H1 (cell line): Measurements from ENCODE around the gene ETF1. TPM values are rescaled to one million over a fixed set of nuclear protein-coding genes. Genes with fewer than 3 reads are reported as not detected.

Experiments used
- CTCF ChIA-PET: fragments of 300-600 bp; sonication (Branson Sonifier 250); formaldehyde crosslinking; loops from one replicate; lab custom pipeline; 2021; ENCODE audit not compliant: partially characterized antibody; lab: Charles Lee
- POLR2A ChIA-PET: fragments of 300-600 bp; sonication (Branson Sonifier 250); formaldehyde crosslinking; loops from one replicate; lab custom pipeline; 2021; ENCODE audit warnings: inconsistent platforms; ENCODE audit not compliant: partially characterized antibody; lab: Charles Lee
- DNase-seq, 2 experiments: peaks; one replicate each; pipeline versions ENCODE4 v3.0.0 to v3.0.0-alpha.2; 2010 to 2022; ENCODE audit warnings: low spot score in 2 of 2, low read depth in 1 of 2, mixed read lengths in 1 of 2
- FAIRE-seq: peaks from 2 replicates; lab custom pipeline; 2011; peaks lifted over from hg19 to GRCh38; lab: Jason Lieb, UNC
- H2AFZ ChIP-seq: 2 replicates; pipeline ENCODE4 v1.8.1; 2012; ENCODE audit warnings: low read length, inconsistent platforms
- H2AK5ac ChIP-seq: 2 replicates; pipeline ENCODE4 v1.6.1; 2013; ENCODE audit warnings: low read depth, low read length
- H2BK120ac ChIP-seq: replicated peaks from 2 replicates; pipeline ENCODE3; 2013; ENCODE audit warnings: low read depth, low read length, inconsistent platforms
- H2BK12ac ChIP-seq: 2 replicates; pipeline ENCODE4 v1.6.1; 2013; ENCODE audit warnings: low read depth, low read length
- H2BK15ac ChIP-seq: 2 replicates; pipeline ENCODE4 v1.6.1; 2013; ENCODE audit warnings: low read length
- H2BK20ac ChIP-seq: 2 replicates; pipeline ENCODE4 v1.6.1; 2013; ENCODE audit warnings: low read length
- H2BK5ac ChIP-seq: 2 replicates; pipeline ENCODE4 v1.6.1; 2013; ENCODE audit warnings: low read depth, low read length
- H3K14ac ChIP-seq: 2 replicates; pipeline ENCODE4 v1.6.1; 2013; ENCODE audit warnings: inconsistent platforms; ENCODE audit not compliant: insufficient read length
- H3K18ac ChIP-seq: 2 replicates; pipeline ENCODE4 v1.6.1; 2013; ENCODE audit warnings: low read length; ENCODE audit errors: extremely low read depth
- H3K23ac ChIP-seq: 2 replicates; pipeline ENCODE4 v1.6.1; 2013; ENCODE audit warnings: inconsistent platforms; ENCODE audit not compliant: insufficient read length
- H3K23me2 ChIP-seq: 2 replicates; pipeline ENCODE4 v1.6.1; 2013; ENCODE audit warnings: low read depth, low read length
- H3K27ac ChIP-seq: 2 replicates; pipeline ENCODE4 v1.6.1; 2011; ENCODE audit warnings: low read depth, low read length, inconsistent platforms
- H3K27me3 ChIP-seq, 4 experiments: replicated peaks in 1 of 4; 1 replicate in 1 of 4; 2 replicates in 3 of 4; pipeline versions ENCODE4 v1.6.1 to v1.8.1; 2011 to 2013; ENCODE audit warnings: low read length in 3 of 4, mild to moderate bottlenecking in 3 of 4, inconsistent platforms in 2 of 4, mixed read lengths in 2 of 4, moderate library complexity in 1 of 4; ENCODE audit not compliant: control insufficient read depth in 3 of 4, insufficient read depth in 3 of 4; ENCODE audit errors: extremely low read depth in 1 of 4
- H3K36me3 ChIP-seq, 4 experiments: 2 replicates each; pipeline versions ENCODE4 v1.6.1 to v1.8.1; 2011 to 2013; ENCODE audit warnings: mild to moderate bottlenecking in 4 of 4, low read length in 3 of 4, moderate library complexity in 2 of 4, control low read depth in 1 of 4, inconsistent platforms in 1 of 4; ENCODE audit not compliant: insufficient read depth in 4 of 4, control insufficient read depth in 2 of 4
- H3K4ac ChIP-seq: replicated peaks from 2 replicates; pipeline ENCODE3; 2013; ENCODE audit warnings: low read length, low read depth, mixed read lengths, inconsistent platforms; ENCODE audit not compliant: insufficient read length
- H3K4me1 ChIP-seq, 4 experiments: replicated peaks in 1 of 4; 1 replicate in 1 of 4; 2 replicates in 3 of 4; pipeline versions ENCODE4 v1.6.1 to v1.8.1; 2011 to 2013; ENCODE audit warnings: low read length in 3 of 4, inconsistent platforms in 2 of 4, mixed read lengths in 1 of 4; ENCODE audit not compliant: insufficient read depth in 4 of 4, control insufficient read depth in 3 of 4
- H3K4me2 ChIP-seq, 2 experiments: 2 replicates each; pipeline versions ENCODE4 v1.6.1 to v1.8.1; 2011 to 2013; ENCODE audit warnings: low read depth in 2 of 2, low read length in 2 of 2, control low read depth in 1 of 2, inconsistent platforms in 1 of 2, mild to moderate bottlenecking in 1 of 2; ENCODE audit not compliant: insufficient read depth in 1 of 2
- H3K4me3 ChIP-seq, 4 experiments: fragments of 200-600, 300-600 bp in 1 of 4; sonication (generic), shearing (Covaris generic), sonication (Bioruptor Twin) in 1 of 4; 2 replicates each; pipeline versions ENCODE4 v1.5.1 to v1.8.1; 2011 to 2016; ENCODE audit warnings: low read length in 4 of 4, low read depth in 3 of 4, control low read depth in 2 of 4, inconsistent platforms in 2 of 4, mild to moderate bottlenecking in 2 of 4, mixed read lengths in 1 of 4, moderate library complexity in 1 of 4; ENCODE audit not compliant: insufficient read depth in 2 of 4; ENCODE audit errors: extremely low read depth in 1 of 4
- H3K56ac ChIP-seq: replicated peaks from 2 replicates; pipeline ENCODE3; 2013; ENCODE audit warnings: low read depth, mild to moderate bottlenecking, mixed read lengths, low read length, inconsistent platforms; ENCODE audit not compliant: insufficient read length
- H3K79me1 ChIP-seq: 2 replicates; pipeline ENCODE4 v1.6.1; 2013; ENCODE audit warnings: low read depth, low read length, control low read depth
- H3K79me2 ChIP-seq, 2 experiments: 2 replicates each; pipeline versions ENCODE4 v1.6.1 to v1.8.1; 2012 to 2013; ENCODE audit warnings: low read length in 2 of 2, mild to moderate bottlenecking in 2 of 2, inconsistent platforms in 1 of 2; ENCODE audit not compliant: insufficient read depth in 2 of 2, control insufficient read depth in 1 of 2
- H3K9ac ChIP-seq, 4 experiments: replicated peaks in 1 of 4; 1 replicate in 1 of 4; 2 replicates in 3 of 4; pipeline versions ENCODE4 v1.6.1 to v1.8.1; 2011 to 2013; ENCODE audit warnings: low read depth in 3 of 4, low read length in 3 of 4, control low read depth in 2 of 4, mild to moderate bottlenecking in 2 of 4, moderate library complexity in 2 of 4, inconsistent platforms in 1 of 4; ENCODE audit errors: extremely low read depth in 1 of 4
- H3K9me3 ChIP-seq, 2 experiments: 2 replicates each; pipeline versions ENCODE4 v1.6.1 to v1.8.1; 2012 to 2013; ENCODE audit warnings: mild to moderate bottlenecking in 2 of 2, moderate library complexity in 2 of 2, control low read depth in 1 of 2, inconsistent platforms in 1 of 2, low read depth in 1 of 2, low read length in 1 of 2, mixed read lengths in 1 of 2; ENCODE audit not compliant: insufficient read depth in 2 of 2
- H4K20me1 ChIP-seq, 2 experiments: replicated peaks in 1 of 2; 2 replicates each; pipeline versions ENCODE3 to v1.8.1; 2011 to 2013; ENCODE audit warnings: inconsistent platforms in 2 of 2, low read length in 2 of 2, mild to moderate bottlenecking in 1 of 2; ENCODE audit not compliant: insufficient read depth in 2 of 2, control insufficient read depth in 1 of 2
- H4K5ac ChIP-seq: 2 replicates; pipeline ENCODE4 v1.6.1; 2013; ENCODE audit warnings: low read length, low read depth, mixed read lengths, inconsistent platforms; ENCODE audit not compliant: insufficient read length
- H4K8ac ChIP-seq: 2 replicates; pipeline ENCODE4 v1.8.0; 2013; ENCODE audit warnings: mild to moderate bottlenecking, moderate library complexity, low read length, inconsistent platforms; ENCODE audit not compliant: insufficient read depth; ENCODE audit errors: extremely low read depth
- H4K91ac ChIP-seq: replicated peaks from 2 replicates; pipeline ENCODE3; 2013; ENCODE audit warnings: low read length, mixed read lengths, inconsistent platforms; ENCODE audit not compliant: insufficient read length
- BCL11A ChIP-seq, 2 experiments: IDR thresholded peaks; one replicate each; pipeline ENCODE4 v1.6.1; 2011; ENCODE audit warnings: low read depth in 2 of 2, low read length in 2 of 2, mild to moderate bottlenecking in 2 of 2
- CBX5 ChIP-seq: fragments of 300-800, 300-1000 bp; sonication (generic); IDR thresholded peaks from 2 replicates; pipeline ENCODE4 v1.7.1; 2016; ENCODE audit warnings: antibody characterized with exemption, low read length, low read depth
- CBX8 ChIP-seq: fragments of 300-800, 300-1000 bp; sonication (generic); IDR thresholded peaks from 2 replicates; pipeline ENCODE4 v1.7.1; 2016; ENCODE audit warnings: low read depth, low read length, borderline replicate concordance
- CEBPB ChIP-seq: IDR thresholded peaks from 2 replicates; pipeline ENCODE4 v1.6.1; 2012; ENCODE audit warnings: low read depth, low read length
- JUND ChIP-seq: IDR thresholded peaks from 2 replicates; pipeline ENCODE4 v1.6.1; 2011; ENCODE audit warnings: mild to moderate bottlenecking, improper control_type of control experiment, low read length
- NRF1 ChIP-seq: IDR thresholded peaks from 2 replicates; pipeline ENCODE4 v1.6.1; 2011; ENCODE audit warnings: mild to moderate bottlenecking, low read depth, low read length, improper control_type of control experiment
- PHF8 ChIP-seq: fragments of 200-600 bp; sonication (generic); conservative IDR thresholded peaks from 2 replicates; pipeline ENCODE4 v1.7.1; 2012; ENCODE audit warnings: low read depth, mild to moderate bottlenecking, inconsistent platforms, low read length, moderate library complexity
- SP2 ChIP-seq: IDR thresholded peaks from 2 replicates; pipeline ENCODE4 v1.6.1; 2012; ENCODE audit warnings: mild to moderate bottlenecking, low read length, inconsistent platforms
- SUZ12 ChIP-seq: fragments of 200-600 bp; sonication (generic); IDR thresholded peaks from 2 replicates; pipeline ENCODE4 v1.6.1; 2012; ENCODE audit warnings: mild to moderate bottlenecking, inconsistent platforms, low read length, moderate library complexity, mixed read lengths
- TAF7 ChIP-seq: optimal IDR thresholded peaks from 2 replicates; pipeline ENCODE3; 2011; ENCODE audit warnings: low read depth, mild to moderate bottlenecking, inconsistent platforms, low read length, moderate library complexity, borderline replicate concordance
- WGBS, 2 experiments: shearing (Covaris generic) in 1 of 2; methylation state at CpG; one replicate each; pipeline versions ENCODE4 v1.1.6 to v1.1.7; 2013 to 2015; ENCODE audit warnings: low lambda C conversion rate in 2 of 2, mixed read lengths in 2 of 2, inconsistent platforms in 1 of 2, low coverage in 1 of 2, missing lambda C conversion rate in 1 of 2; ENCODE audit not compliant: insufficient replicate concordance in 2 of 2, insufficient coverage in 1 of 2, insufficient read length in 1 of 2; ENCODE audit errors: extremely low coverage in 1 of 2, missing lambda C conversion rate in 1 of 2; 5-methylcytosine and 5-hydroxymethylcytosine counted together
- polyA plus RNA-seq, 7 experiments: library from polyadenylated mRNA; depleted of rRNA in 3 of 7; stranded (reverse) in 5 of 7; unstranded in 2 of 7; fragments of >200 nt in 5 of 7; fragments of 200-250 nt in 2 of 7; gene quantifications; 1 replicate in 5 of 7; 2 replicates in 1 of 7; 4 replicates in 1 of 7; pipeline versions ENCODE4 v1.2.1 to v1.2.3, GENCODE V29; 2011 to 2013; ENCODE audit warnings: missing spikeins in 2 of 7, mixed read lengths in 2 of 7
- total RNA-seq: library from RNA; stranded (reverse); fragmentation: NEBNext Ultra II Directional; extraction: Animal tissue kit (Norgen Biotek cat#: 25700); gene quantifications from 2 replicates; pipeline ENCODE4 v1.2.1, GENCODE V29; 2021
- TF ChIP-seq, protein P1 (sequence below): IDR thresholded peaks from 2 replicates; pipeline ENCODE4 v1.6.1; 2012; ENCODE audit warnings: inconsistent platforms

The ETF1 gene
- total and polyA plus RNA-seq, 2 of the 8 experiments (the other 6 are each of a cell fraction or from before 2014, with no cell fraction given): 50.5 to 168 TPM

DNA sequence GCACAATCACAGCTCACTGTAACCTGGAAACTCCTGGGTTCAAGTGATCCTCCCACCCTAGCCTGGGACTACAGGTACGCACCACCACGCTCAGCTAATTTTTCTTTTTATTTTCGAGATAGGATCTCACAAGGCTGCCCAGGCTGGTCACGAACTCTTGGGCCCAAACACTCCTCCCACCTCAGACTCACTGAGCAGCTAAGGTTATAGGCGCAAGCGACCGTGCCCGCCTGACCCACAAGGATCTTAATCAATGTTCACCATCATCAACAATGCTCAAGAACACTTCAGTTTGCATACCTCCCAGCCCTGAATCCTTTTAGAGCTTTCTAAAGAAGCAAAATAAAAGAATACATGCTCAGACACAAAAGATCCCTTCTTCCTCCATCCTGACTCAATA, 13.2 kb downstream of the ETF1 start:
- peaks cover 44 to 97% of the 10 kb centered on the region in 2 experiments for H3K79me2 ChIP-seq
- no peak overlapping the region for H4K5ac ChIP-seq
- WGBS, 2 experiments: 93% methylated on average over 8 of the region's 8 CpGs; no CpG with 5 or more reads in 1 of the 2 experiments
- no peak overlapping the region for H4K8ac ChIP-seq
- H3K9ac ChIP-seq: no peak overlapping the region
- H2BK15ac ChIP-seq: no peak overlapping the region
- H3K27ac ChIP-seq: no peak overlapping the region
- no peak overlapping the region for H3K4ac ChIP-seq
- H2BK20ac ChIP-seq: no peak overlapping the region
- ChIA-PET CTCF (interaction anchor here (0.7 to 3.8 kb wide), 8 partner anchors 12 to 988 kb away, joined by 3 to 27 read pairs (median 3); no protein-coding TSS in a partner anchor), POLR2A (interaction anchor here (1.0 to 7.5 kb wide), 9 partner anchors 11 to 65 kb away, joined by 3 to 106 read pairs (median 7); partner anchors contain the start of genes EGR1, ETF1 and HSPA9)
- H2BK120ac ChIP-seq: no peak overlapping the region
- H3K36me3 ChIP-seq: peaks cover 0 to 18% (median 2%) of the 10 kb centered on the region in 4 experiments; a peak in 5 of 8 replicates
- H2BK5ac ChIP-seq: no peak overlapping the region
- no peak overlapping the region for H2BK12ac ChIP-seq
- no peaks in the 10 kb centered on the region for H3K9me3 ChIP-seq
- no peak overlapping the region for H3K4me3 ChIP-seq
- no peak overlapping the region for H3K14ac ChIP-seq
- peaks cover 6% of the 10 kb centered on the region for H3K79me1 ChIP-seq
- H3K27me3 ChIP-seq: no peaks in the 10 kb centered on the region
- H3K23me2 ChIP-seq: no peaks in the 10 kb centered on the region
- no peak overlapping the region for H4K91ac ChIP-seq
- H2AK5ac ChIP-seq: no peak overlapping the region
- no peak overlapping the region for H3K18ac ChIP-seq
- peaks cover 16 to 21% of the 10 kb centered on the region in 2 experiments for H4K20me1 ChIP-seq
- DNase-seq (no peak), FAIRE-seq (no peak)
- no peak overlapping the region for H3K56ac ChIP-seq
- peaks cover 0 to 8% (median 1%) of the 10 kb centered on the region in 4 experiments; a peak in 3 of 7 replicates for H3K4me1 ChIP-seq
- no peak overlapping the region for H3K23ac ChIP-seq
- H2AFZ ChIP-seq: no peak overlapping the region
- no peak overlapping the region for H3K4me2 ChIP-seq
- no peak for TF ChIP-seq JUND
- TF ChIP-seq SP2: no peak
- no peak for TF ChIP-seq CBX8
- TF ChIP-seq TAF7: no peak
- no peak for TF ChIP-seq NRF1
- TF ChIP-seq SUZ12: no peak
- no peak for TF ChIP-seq CEBPB
- no peak for TF ChIP-seq BCL11A (IDR thresholded peaks at IDR 0.05; ENCODE audit: low read depth in 2 of 2, low read length in 2 of 2)
- TF ChIP-seq, protein P1, sequence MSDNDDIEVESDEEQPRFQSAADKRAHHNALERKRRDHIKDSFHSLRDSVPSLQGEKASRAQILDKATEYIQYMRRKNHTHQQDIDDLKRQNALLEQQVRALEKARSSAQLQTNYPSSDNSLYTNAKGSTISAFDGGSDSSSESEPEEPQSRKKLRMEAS: no peak
- no peak for TF ChIP-seq CBX5
- no peak for TF ChIP-seq PHF8
